Nephron (organoid): ENCODE data around the gene SPG11.
"Not testable (repeated sequence)": the region's sequence is repeated elsewhere in the genome, so short reads cannot be mapped to it uniquely, and the experiment has no call there.

Experiments used
- H3K27ac Mint-ChIP-seq, 3 experiments: 2 replicates each; pipeline ENCODE4 v1.8.0; 2020; ENCODE audit warnings: mixed read lengths in 3 of 3, mild to moderate bottlenecking in 2 of 3, moderate library complexity in 1 of 3
- H3K27me3 Mint-ChIP-seq: 2 replicates; pipeline ENCODE4 v1.8.0; 2021; ENCODE audit warnings: low read depth, mild to moderate bottlenecking, moderate library complexity, mixed read lengths
- H3K36me3 Mint-ChIP-seq: 2 replicates; pipeline ENCODE4 v1.8.0; 2020; ENCODE audit warnings: low read depth, mixed read lengths
- H3K4me1 Mint-ChIP-seq: 2 replicates; pipeline ENCODE4 v1.8.0; 2020; ENCODE audit warnings: mixed read lengths
- H3K4me3 Mint-ChIP-seq, 3 experiments: 2 replicates each; pipeline ENCODE4 v1.8.0; 2020; ENCODE audit warnings: mild to moderate bottlenecking in 3 of 3, mixed read lengths in 3 of 3, moderate library complexity in 2 of 3
- H3K9me3 Mint-ChIP-seq: 2 replicates; pipeline ENCODE4 v1.8.0; 2020; ENCODE audit warnings: mixed read lengths
- TF ChIP-seq, protein P1 (sequence below), 3 experiments: fragments of 200-600 bp; sonication (generic); IDR thresholded peaks; one replicate each; pipeline ENCODE4 v1.5.0; 2021; ENCODE audit warnings: antibody characterized with exemption in 3 of 3; ENCODE audit not compliant: unreplicated experiment in 3 of 3

SPG11 gene

DNA sequence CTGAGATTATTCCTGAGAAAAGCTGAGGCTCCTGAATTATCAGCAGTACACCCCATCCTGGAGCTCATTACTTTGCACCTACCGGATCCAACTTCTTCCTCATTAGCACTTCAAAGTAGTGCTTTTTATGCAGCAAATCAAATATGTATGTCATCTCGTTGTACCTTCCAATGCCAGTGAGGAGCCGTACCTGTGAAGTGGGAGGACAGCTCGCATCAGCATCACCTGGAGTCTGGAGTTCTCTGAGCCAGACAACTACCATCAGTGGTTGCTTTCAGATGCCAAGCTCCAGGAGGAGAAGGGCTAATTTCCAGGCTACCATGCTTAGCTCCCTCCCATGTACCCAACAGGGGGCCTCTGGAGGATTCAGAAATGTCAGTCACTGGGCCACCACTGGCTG lies 94.1 kb downstream of the SPG11 start:
- H3K4me3 Mint-ChIP-seq: no peak overlapping the region
- H3K36me3 Mint-ChIP-seq: peaks cover 67% of the 10 kb centered on the region
- H3K4me1 Mint-ChIP-seq: no peaks in the 10 kb centered on the region
- no peak overlapping the region for H3K27ac Mint-ChIP-seq
- no peaks in the 10 kb centered on the region for H3K27me3 Mint-ChIP-seq
- TF ChIP-seq, protein P1, sequence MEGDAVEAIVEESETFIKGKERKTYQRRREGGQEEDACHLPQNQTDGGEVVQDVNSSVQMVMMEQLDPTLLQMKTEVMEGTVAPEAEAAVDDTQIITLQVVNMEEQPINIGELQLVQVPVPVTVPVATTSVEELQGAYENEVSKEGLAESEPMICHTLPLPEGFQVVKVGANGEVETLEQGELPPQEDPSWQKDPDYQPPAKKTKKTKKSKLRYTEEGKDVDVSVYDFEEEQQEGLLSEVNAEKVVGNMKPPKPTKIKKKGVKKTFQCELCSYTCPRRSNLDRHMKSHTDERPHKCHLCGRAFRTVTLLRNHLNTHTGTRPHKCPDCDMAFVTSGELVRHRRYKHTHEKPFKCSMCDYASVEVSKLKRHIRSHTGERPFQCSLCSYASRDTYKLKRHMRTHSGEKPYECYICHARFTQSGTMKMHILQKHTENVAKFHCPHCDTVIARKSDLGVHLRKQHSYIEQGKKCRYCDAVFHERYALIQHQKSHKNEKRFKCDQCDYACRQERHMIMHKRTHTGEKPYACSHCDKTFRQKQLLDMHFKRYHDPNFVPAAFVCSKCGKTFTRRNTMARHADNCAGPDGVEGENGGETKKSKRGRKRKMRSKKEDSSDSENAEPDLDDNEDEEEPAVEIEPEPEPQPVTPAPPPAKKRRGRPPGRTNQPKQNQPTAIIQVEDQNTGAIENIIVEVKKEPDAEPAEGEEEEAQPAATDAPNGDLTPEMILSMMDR (IDR thresholded peaks at IDR 0.05; ENCODE audit: unreplicated experiment in 3 of 3): no peak
- peaks cover 13% of the 10 kb centered on the region for H3K9me3 Mint-ChIP-seq

DNA sequence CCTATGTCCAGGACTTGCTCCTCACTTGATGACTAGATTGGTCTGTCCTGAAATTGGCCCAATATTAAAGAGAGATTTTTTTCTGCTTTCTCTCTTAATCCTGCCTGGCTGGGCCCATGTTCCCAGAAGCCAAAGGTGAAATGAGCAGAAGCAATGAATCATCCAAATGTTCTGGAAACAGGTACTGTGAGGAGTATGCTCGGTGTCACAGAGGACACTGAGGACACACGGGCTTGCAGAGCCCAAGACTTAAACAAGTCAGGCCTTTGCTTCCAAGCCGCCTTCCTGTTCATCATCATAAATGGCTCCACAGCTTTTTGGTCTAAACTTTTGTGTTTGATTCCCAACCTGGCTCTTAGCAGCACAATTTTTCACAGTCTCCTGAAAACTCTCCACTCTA lies 95.1 kb downstream of the SPG11 start:
- Mint-ChIP-seq H3K9me3 (peaks cover 13% of the 10 kb centered on the region), H3K36me3 (peaks cover 75% of the 10 kb centered on the region)

DNA sequence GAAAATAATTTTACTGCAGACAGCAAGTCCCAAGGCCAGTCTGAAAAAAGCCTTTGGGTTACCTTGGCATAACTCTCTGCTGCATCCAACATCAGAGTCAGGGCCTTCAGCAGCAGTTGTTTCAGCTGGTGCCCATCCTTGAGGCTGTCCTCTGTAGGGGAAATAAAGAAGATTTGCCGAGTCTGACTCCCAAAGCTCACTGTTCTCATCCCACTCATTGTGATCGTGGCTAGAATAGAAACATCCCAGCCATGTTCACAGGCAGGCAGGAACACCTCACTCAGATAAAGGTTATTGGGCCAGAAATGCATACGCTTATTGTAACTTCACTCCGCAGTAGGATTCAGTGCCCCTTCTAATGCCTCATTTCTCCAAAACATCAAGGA lies 97.3 kb downstream of the SPG11 start:
- TF ChIP-seq, protein P1 (IDR thresholded peaks at IDR 0.05; ENCODE audit: unreplicated experiment in 3 of 3): no peak
- Mint-ChIP-seq H3K4me3 (no peak overlapping the region), H3K27me3 (no peaks in the 10 kb centered on the region), H3K4me1 (no peaks in the 10 kb centered on the region), H3K36me3 (peaks cover 83% of the 10 kb centered on the region), H3K27ac (no peak overlapping the region), H3K9me3 (peaks cover 13% of the 10 kb centered on the region)

More for the DNA sequence above, 95.1 kb downstream of the SPG11 start:
- Mint-ChIP-seq H3K27me3 (no peaks in the 10 kb centered on the region), H3K27ac (no peak overlapping the region), H3K4me1 (no peaks in the 10 kb centered on the region), H3K4me3 (no peak overlapping the region)
- TF ChIP-seq, protein P1 (IDR thresholded peaks at IDR 0.05; ENCODE audit: unreplicated experiment in 3 of 3): no peak

DNA sequence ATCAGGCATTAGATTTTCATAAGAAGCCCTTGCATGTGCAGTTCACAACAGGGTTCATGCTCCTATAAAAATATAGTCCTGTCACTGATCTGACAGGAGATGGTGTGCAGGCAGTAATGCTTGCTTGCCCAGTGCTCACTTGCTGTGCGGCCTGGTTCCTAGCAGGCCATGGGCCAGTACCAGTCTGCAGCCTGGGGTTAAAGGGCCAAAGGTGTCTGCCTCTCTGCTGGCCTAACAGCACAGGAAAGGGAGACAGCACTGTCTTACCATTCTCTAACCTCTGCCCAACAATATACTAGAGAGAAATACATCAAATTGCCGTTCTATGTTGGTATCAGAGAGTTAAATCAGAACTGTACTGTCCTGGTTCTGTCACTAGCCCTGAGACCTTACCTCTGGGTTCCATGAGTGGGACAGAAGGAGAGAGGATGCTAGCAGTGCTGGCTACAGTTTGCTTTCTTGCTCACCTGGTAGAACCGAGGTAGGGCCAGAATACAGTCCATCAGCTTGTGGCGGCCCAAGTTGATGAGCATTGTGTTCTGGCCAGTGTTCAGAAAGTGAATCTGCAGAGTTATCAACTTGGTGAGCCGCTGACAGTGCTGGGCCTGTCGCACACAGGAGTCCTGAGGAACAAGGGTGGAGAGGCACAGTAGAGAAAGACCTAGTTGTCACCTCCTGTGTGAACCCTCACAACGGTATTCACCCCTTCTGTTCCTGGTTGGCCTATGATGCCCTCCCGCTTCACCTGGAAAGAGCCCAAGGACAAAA lies 97.9 kb downstream of the SPG11 start:
- peaks cover 83% of the 10 kb centered on the region for H3K36me3 Mint-ChIP-seq
- H3K27ac Mint-ChIP-seq: no peak overlapping the region
- no peak overlapping the region for H3K4me3 Mint-ChIP-seq

DNA sequence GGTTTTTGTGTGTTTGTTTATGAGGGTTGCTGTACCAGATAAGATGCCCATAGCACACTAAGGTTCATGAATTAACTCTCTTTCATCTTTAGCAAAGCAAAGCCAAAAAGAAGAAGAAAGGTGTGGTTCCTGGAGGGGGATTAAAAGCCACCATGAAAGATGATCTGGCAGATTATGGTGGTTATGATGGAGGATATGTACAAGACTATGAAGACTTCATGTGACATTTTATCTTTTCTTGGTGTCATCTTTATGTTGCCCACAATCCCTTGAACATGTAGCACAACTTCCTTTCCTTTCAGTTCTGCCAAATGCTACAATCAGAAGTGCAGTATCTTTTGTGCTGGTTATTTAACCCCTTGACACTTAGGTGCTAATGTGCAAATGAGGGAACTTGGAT lies 102.5 kb downstream of the SPG11 start:
- H3K27me3 Mint-ChIP-seq, H3K4me1 Mint-ChIP-seq, H3K4me3 Mint-ChIP-seq, H3K9me3 Mint-ChIP-seq, H3K27ac Mint-ChIP-seq: not testable (repeated sequence)
- peaks cover 81% of the 10 kb centered on the region for H3K36me3 Mint-ChIP-seq

More for the DNA sequence above, 97.9 kb downstream of the SPG11 start:
- no peaks in the 10 kb centered on the region for H3K27me3 Mint-ChIP-seq
- no peaks in the 10 kb centered on the region for H3K4me1 Mint-ChIP-seq
- TF ChIP-seq, protein P1 (IDR thresholded peaks at IDR 0.05; ENCODE audit: unreplicated experiment in 3 of 3): no peak
- peaks cover 13% of the 10 kb centered on the region for H3K9me3 Mint-ChIP-seq

DNA sequence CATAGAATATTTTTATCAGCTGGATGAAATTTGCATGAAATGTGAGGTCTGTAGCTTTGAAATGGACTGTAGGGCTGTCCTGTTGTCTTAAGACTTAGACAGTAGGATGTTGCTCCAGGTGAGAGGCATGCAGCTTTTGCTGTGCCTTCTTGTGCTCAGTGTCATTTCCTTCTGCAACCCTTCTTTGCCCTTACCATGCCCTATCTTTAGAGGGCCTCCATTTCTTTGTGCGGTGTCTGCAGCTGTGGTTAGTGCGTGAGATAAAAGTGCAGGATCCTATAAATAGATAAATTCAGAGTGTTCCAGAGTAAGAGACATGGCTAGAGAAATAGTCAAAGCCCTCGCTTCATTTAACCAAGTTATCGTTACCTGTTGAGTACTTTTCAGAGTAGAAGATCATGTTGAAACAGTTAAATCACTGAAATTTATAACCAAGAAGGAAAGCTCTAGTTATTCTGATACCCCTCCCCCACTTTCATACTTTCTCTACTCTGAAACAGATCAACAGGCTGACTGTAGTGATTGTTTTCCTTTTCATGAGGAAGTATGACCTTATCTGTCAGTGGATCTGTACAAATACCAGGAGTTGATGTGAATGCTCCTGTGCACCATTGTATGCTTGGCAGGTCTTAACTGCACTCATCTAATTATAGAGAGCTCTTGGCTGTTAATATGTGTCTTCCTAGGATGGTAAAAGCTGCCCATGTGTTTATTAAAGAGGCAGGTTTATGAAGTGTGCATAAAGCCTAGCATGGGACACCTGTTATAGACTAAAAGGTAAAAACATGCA lies 108.3 kb downstream of the SPG11 start:
- Mint-ChIP-seq H3K9me3 (no peaks in the 10 kb centered on the region), H3K27me3 (no peaks in the 10 kb centered on the region), H3K4me3 (no peak overlapping the region), H3K4me1 (peaks cover 8% of the 10 kb centered on the region), H3K27ac (peak overlapping the region; percentile 1 to 27 (median 20)), H3K36me3 (peaks cover 65% of the 10 kb centered on the region)
- TF ChIP-seq, protein P1 (IDR thresholded peaks at IDR 0.05; ENCODE audit: unreplicated experiment in 3 of 3): no peak
